GM18517 (cell line): ENCODE data around the gene SFTPD.
"Not testable (repeated sequence)": the region's sequence is repeated elsewhere in the genome, so short reads cannot be mapped to it uniquely, and the experiment has no call there.

Experiments
- ATAC-seq: cut with Tn5 transposase; IDR thresholded peaks from one replicate; pipeline ENCODE4 v1.9.1; 2021; ENCODE audit warnings: mild to moderate bottlenecking, moderate library complexity; ENCODE audit not compliant: unreplicated experiment

The SFTPD gene

DNA sequence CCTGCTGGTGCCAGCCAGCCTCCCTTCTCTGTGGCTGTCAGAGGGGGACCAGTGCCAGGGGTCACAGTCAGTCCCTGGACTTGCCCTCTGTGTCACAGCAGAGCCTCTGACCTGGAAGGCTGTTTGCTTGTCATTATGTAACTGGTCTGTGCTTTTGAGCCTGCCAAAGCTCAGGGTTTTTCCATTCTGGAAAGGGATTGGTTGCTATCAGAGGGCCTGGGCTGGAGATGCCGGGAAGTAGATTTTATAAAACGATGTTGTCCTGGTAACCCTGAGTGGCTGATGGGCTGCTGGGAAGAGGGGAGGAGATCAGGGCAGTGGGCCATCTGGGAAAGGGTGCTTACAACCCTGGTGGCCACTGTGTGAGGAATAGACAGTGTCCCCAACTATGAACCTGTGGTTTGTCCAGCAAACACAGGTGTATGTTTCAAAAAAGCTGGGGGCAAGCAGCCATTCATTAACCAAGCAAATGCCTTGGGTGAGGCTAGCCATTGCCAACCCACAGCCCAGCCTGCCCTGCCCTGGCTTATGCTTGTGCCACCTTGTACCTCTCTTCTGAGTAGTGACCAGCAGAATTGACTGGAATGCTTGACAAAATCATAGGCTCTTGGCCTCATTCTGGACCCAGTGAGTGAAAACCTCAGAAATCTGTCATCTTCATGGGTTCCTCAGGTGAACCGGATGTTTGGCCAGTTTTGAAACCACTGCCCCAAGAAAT is 21.6 kb downstream of the SFTPD start:
- no peak for ATAC-seq

DNA sequence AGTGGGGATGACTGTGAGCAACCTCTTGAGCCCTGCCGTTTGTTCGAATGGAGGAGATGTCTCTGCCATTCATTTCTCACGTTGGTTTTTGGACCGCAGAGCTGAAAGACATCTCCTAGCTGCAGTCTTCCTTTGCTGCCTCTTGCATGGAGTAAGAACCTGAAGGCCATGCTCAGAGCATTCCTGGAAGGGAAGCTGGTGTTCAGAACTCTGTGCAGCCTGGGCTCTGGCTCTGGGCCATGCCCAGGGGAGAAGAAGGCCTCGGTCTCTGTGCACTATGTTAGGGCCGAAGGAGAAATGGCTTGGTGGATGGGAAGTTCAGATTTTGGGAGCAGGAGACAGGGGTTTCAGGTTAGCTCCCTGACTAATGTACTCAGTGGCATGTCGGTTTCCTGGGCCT is 22.9 kb downstream of the SFTPD start:
- no peak for ATAC-seq

DNA sequence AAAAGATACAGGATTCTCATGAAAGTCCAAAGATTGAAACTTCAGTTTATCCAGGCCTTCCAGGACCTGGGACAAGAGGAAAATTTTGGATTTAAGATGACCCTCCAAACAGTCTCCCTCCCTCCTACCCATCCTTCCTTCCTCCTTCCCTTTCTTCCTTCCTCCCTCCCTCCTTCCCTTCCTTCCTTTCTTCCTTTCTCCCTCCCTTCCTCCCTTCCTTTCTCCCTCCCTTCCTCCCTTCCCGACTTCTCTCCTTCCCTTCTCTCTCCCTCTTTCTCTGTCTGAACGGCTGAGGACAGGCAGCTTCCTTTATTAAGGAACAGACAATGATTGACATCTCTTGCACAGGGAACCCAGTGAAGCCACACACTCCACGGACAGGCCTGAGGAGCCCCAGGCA is 23.3 kb downstream of the SFTPD start:
- no peak for ATAC-seq

GRCh38 chr10:79923669-79924068 is 25.2 kb downstream of the SFTPD start:
- no peak for ATAC-seq

- ATAC-seq, result no peak
Measured at GRCh38 chr10:79923145-79923544, 25.8 kb downstream of the SFTPD start.

DNA sequence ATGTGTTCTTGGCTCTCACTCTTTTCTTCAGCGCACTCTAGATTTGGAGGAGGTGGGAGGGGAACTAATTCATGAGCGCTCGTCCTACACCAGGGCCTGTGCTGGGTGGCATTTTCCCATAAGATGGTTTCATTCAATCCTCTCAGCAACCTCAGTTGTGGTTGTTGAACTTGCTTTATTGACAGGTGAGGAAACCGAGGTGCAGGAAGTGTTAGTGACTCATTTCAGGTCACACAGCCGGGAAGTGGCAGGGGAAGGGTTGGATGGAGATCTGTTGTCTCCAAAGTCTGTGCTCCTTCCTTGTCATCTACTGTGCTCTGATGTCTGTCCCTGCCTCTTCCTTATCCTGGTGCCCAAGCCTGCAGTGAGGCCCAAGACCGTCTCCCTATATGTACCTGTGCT is 26.9 kb downstream of the SFTPD start:
- not testable (repeated sequence) for ATAC-seq

GRCh38 chr10:79915838-79916237 is 33.1 kb downstream of the SFTPD start:
- ATAC-seq, result not testable (repeated sequence)

DNA sequence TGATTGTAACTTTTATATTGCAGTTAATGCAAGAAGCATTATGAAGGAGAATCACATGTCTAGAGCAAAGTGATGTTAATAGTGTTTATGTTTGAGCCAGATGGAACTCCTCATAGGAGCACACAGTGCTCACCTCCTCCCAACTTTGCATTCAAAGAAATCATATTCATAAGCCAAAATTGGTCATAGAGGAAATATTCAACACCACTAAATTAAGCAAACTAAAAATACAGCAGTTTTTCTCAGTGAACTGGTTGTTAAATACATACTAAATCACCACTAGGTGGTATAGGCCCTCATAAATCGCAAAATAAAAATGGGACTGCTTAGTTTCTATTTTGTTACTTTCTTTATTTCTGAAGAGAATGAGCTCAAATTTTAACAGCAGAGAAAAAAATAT is 34.4 kb downstream of the SFTPD start:
- not testable (repeated sequence) for ATAC-seq

DNA sequence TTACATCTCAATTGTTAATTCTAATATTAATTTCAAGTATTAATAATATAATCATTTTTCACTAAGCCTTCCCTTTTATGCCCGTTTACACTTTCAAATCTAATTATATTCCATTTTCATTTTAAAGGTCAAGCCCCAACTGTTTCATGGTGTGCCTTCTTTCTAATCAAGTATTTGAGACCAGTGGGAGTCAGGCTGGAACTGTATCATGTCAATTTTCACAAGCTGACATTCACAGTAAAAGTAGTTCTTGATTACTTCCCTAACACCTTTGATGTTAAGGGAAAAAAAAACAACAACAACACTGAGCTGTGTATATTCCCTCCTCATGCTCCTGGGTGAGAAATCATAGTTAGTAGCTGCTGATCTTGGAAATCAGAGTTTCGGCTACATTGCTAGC is 38.1 kb downstream of the SFTPD start:
- ATAC-seq, result no peak

DNA sequence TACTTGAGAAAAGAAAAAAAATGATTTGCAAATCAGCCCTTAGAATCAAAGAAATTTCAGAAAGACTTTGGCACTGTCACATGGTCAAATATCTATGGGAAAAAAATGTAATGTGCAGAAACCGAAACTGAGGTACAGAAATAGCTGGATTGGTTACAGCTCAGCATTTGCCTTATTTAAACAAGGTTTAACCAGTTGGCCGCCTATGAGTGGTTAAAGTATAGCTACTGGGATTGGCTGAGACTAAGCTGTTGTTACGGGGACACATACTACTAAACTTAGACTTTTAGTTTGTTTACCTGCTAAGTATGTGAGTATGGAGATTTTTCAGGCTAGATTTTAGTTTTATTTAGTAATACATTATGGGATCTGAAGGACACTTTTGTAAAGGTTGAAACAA is 38.6 kb downstream of the SFTPD start:
- no peak for ATAC-seq

- ATAC-seq, result no peak
Measured at GRCh38 chr10:79905322-79906314, 43.3 kb downstream of the SFTPD start.

GRCh38 chr10:79904671-79905321 is 44.1 kb downstream of the SFTPD start:
- ATAC-seq, result no peak

DNA sequence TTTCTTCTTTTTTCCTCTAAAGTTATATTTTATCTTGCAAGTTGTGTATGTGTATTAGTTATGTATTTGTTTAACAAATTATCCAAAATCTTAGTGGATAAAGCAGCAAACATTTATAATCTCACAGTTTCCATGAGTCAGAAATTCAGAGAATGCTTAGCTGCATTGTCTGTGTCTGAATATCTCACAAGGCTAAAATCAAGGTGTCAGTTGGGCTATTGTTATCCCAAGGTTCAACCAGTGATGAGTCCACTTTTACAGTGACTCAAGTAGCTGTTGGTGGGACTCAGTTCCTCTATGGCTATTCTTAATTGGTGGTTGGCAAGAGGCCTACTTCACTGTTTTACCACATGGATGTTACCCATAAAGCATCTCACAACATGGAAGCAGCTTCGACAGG is 47.3 kb downstream of the SFTPD start:
- ATAC-seq, result not testable (repeated sequence)

DNA sequence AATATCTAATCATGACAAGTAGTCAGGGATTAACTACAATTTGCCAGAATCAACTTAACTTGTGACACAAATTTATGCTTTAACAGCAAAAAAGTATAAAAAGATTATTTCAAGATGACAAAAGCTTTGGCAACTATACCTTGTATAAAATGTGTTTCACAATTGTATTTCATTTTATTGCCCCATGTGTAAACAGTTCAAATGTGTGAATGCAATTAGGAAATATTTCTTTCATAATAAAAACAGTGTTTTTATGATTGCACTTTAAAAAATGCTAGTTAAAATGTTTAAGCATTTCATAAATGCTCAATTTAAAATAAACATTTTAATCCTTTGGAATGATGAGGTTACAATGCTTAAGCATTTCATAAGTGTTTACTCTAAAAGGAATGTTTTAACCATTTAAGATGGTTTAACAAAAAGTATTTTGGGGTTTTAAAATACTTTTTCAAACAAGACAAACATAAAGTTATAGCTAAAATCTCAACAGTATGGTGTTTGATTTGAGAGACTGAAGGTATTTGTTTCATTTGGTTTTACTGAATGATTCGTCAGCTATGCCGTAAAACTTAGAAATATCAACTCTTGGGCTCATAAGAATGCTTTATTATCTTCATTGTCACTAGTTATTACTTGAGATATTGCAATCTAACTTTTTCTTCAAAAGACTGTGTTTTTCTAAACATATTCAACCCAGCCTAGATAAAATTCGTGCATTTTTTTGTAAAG is 50.1 kb downstream of the SFTPD start:
- ATAC-seq, result no peak

DNA sequence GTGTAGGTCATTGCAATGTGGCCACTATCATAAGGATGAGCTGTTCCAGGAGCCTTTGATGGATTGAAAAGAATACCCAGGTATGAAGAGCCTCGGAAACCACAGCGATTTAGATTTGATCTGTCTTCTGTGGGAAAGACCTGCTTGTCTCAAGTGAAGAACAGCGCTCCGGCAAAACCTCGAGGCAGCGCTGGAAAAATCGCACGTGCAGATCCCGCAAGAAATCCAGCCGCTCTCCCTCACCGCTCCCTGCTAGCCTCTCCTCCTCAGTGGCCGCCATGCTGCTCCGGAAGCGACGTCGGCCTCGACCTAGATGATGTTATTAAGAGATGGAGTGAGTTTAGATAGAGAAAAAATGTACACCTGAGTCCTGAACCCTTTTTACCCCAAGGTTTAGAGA is 56.0 kb downstream of the SFTPD start:
- not testable (repeated sequence) for ATAC-seq

DNA sequence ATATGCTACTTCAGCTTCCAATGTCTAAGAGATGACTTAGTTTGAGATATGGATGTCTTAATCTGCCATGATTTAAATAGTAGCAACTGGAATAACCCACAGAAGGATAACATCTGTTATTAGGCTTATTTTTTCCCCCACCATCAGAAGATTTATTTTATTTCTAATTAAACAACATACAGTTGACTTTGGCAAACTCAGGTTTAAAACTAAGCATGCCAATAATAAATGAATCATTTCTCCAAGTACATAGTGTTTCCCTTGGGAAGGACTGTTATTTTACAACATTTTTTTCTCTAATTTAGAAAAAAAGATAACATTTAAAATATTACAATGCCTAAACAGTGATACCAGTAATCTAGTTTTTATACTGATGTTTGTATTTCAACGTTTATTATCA is 58.4 kb downstream of the SFTPD start:
- no peak for ATAC-seq

- ATAC-seq, result not testable (repeated sequence)
Measured at GRCh38 chr10:79888984-79889383, 59.9 kb downstream of the SFTPD start.
